Measurements from ENCODE around the gene RAD51B.

RAD51B gene

DNA sequence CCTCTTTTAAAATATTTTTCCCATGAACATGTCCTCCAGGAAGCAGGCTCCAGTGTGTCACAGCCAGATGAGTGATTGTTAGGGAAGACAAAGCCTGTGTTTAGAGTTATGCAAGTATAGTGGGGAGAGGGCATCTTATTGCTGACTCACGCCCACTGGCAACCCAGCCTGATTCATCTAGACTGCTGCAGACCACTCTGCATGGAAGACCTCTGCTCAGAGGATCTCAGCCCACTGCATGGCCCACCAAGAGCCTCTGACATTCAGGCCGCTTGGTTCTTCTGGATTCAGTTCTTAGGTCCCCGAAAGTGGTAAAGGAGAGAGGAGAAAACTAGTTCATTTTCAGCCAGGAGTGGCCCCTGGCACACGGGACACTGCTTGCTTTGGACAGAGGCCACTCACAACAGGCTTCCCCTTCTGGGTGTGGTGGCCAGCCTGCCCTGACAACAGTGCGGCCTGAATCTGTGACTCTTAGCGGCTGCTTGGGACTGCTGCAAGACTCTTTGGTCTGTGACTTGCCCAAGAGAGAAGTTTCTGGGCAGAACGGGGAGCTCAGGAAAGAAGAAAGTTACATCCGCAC, 707.0 kb downstream of the RAD51B start:
- no peak for DNase-seq (ENCODE audit: low spot score)

DNA sequence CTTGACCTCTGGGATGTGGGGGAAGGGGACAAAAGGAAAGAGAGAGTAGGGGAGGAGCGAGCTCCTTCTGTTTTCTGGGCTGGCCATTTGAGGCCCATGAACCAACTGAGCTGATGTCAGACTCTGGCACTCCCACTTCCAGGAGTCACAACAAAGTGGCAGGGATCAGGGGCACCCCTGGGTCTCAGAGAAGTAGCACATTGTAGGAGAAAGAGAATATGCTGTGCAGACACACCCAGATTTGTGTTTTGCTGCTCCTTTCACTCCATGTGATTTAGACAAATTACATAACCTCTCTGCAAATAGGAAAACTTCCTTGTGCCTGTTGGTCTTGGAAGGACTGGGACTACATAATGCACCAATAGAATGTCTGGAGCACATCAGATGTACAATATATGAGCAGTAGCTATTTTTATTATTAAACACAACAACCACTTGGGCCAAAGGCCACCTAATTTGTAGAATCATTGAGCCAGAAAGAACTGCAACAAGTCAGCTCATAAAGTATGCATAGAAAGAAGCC, 707.8 kb downstream of the RAD51B start:
- no peak for DNase-seq (ENCODE audit: low spot score)

DNA sequence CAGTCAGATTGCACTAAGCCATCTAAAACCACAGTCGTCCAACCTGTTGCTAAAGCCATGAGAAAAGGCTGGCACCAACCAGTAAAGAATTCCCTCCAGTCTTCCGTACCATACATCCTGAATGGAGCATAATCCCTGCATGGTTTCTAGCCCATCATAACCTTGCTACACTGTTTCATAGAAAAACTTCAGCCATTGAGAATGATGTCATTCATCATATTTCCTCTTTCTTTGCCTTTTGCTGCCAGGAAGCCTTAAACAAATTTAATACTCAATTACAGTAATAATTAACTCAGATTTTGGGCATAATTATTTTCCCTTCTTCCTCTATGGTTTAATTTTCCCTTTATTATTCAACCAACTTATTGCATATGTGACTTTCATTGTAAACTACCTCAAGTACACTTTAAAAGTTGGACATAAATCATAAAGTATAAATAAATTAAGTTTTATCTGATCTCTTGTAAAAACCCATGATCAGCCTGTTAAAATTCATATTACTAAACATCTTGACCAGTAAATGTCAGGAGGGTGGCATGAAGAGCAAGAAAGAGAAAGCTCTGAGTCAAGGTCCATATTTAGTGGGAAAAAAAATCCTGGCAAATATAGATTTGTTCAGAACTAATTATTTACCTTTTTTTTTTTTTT, 708.6 kb downstream of the RAD51B start:
- DNase-seq (ENCODE audit: low spot score) = no peak

DNA sequence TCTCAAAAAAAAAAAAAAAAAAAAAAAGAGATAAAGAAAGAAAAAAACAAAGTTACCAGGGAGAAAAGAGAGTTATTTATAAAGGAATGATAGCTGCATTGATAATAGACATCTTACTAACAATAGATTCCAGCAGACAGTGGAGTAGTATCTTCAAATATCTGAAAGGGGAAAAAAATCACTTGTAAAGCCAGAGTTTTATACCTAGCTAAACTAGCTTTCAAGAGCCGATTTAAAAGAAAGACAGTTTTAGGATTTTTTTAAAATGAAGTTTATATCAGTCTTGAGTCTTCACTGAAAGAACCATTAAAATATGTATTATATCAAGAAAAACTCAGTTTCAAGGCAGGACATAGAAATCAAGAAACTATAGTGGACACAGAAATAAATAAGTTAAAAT, 710.9 kb downstream of the RAD51B start:
- no peak for DNase-seq (ENCODE audit: low spot score)

DNA sequence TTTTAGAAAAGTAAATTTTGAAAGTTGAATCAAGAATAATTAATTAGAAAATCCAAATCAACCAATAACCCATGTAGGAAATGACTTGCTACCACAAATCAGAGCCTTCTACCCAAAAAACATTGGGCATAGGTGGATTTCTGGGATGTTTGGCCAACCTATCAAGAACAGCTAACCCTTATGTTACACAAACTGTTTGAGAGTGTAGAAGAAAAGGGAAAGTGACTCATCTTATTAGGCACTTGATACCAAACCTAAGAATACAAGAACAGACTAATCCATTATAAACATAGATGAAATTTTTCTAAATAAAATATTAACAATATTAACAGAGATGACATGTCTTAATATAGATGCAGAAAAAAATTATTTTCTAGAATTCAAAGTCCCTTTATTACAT, 712.9 kb downstream of the RAD51B start:
- DNase-seq (ENCODE audit: low spot score) = no peak

DNA sequence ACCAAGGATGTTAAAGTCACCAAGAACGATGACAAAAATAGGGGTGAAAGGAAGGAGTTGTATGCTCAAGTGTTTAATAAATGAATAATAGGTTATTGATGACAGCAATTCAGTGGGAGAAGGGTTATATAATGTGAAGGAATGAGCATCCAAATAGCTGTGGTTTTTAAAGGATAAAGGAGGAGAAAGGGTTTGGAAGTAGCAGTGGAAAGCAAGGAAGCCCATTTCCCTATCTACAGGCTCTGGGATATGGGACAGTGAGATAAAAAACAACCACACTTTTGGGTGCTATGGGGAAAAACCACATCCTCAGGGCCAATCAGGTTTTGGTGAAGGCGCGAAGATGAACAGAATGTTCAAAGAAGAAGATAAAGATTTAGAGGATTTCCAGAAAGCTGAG, 714.7 kb downstream of the RAD51B start:
- no peak for DNase-seq (ENCODE audit: low spot score)

DNA sequence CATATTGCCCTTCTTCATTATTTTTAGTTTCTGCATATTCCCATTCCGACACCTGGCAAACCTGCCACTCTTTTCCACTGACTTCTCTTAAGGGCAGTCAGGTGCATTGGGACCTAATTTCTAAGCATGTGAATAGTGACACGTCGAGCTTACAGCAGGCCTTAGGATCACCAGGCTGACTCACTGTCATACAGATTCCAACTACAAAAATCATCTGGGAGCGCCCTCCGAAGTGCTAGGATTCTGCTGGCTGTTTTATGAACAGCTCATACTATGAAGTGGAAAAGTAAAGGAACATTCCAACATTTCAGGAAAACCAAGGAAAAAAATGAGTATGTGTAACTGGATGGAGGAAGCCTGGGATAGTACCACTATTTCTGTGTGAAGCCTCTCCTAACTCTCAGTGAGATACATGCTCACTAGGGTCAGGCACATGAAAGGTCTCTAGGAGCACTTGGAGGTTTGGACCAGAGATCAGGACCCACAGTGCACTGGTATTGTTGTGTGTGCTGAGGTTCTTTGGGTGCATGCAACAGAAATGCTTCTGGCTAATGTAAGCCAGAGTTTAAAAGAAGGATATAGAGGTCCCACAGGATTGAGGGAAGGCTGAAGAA, 715.9 kb downstream of the RAD51B start:
- no peak for DNase-seq (ENCODE audit: low spot score)

DNA sequence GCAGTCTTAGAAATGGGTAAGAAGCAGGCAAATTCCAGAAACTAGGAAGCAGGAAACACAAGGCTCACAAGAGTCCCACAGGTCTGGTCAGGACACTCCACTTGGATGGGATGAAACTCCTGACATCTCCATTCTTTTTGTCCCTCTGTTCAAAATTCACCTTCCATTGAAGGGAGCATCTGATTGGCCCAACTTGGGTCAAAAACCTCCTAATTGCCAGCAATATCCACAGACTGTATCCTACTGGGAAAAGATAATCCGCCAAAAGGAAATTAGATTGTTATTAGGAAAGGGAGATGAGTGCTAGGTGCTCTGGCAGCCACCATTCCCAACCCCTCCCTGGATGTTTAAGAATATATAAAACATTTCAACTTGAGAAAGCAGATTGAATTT, 716.4 kb downstream of the RAD51B start:
- no peak for DNase-seq (ENCODE audit: low spot score)

DNA sequence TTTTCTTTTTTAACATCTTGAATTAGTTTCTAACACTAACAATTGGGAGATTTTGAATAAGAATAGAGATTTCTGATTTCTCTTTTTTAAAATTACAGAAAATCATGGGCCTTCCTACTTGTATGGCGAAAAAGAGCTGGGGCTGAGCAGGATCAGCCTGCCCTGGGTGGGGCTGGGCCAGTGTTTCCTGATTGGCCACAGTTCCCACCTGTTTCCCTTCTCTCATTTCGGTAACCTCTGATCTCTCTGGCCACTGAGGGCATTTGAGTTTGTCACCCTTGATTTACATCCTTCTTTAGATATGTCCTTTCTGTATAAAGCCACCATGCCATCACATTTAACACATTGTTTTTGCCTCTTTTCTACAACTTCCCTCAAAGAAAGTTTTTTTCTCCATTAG, 719.1 kb downstream of the RAD51B start:
- DNase-seq (ENCODE audit: low spot score) = no peak

DNA sequence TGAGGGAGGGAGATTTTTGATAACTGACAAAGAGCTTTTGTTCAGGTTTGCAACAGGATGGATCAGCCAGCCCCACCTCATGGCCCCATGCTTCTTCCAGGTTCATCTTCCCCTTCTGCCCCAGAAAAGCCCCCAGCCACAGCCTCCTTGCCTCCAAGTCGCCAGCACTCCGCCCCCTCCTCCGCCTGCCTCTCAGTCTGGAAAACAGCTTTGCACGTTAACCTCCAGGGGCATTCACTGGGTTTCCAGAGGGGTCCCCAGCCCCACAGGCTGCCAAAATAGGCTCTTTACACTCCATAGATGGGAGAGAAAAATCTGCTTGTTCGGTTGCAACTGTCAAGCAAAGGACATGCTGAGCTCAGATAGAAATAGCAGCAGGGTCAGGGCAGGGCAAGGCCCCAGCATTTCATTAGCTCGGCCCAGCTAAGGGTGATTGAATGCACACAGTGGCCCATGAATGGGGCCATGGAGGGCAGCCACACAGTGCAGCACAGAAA, 719.7 kb downstream of the RAD51B start:
- DNase-seq (ENCODE audit: low spot score) = no peak

DNA sequence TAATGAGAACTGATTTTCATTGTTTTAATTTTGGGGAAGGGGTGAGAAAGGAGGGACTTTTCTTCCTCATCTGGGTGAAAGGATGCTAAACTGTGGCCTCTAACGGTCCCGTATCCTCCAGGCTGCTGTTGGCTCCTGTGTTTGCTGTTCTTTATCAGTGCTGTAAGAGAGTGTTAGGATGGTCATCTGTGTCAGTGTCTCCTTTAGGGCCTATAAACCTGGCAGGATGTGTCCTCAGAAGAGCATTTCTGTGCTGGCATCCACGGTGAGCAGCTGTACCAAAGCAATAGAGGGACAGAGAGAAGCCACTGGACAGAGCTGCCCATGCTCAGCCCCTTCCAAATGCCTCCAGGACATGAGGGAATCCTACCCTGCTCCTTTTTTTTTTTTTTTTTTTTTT, 720.2 kb downstream of the RAD51B start:
- DNase-seq (ENCODE audit: low spot score) = no peak

DNA sequence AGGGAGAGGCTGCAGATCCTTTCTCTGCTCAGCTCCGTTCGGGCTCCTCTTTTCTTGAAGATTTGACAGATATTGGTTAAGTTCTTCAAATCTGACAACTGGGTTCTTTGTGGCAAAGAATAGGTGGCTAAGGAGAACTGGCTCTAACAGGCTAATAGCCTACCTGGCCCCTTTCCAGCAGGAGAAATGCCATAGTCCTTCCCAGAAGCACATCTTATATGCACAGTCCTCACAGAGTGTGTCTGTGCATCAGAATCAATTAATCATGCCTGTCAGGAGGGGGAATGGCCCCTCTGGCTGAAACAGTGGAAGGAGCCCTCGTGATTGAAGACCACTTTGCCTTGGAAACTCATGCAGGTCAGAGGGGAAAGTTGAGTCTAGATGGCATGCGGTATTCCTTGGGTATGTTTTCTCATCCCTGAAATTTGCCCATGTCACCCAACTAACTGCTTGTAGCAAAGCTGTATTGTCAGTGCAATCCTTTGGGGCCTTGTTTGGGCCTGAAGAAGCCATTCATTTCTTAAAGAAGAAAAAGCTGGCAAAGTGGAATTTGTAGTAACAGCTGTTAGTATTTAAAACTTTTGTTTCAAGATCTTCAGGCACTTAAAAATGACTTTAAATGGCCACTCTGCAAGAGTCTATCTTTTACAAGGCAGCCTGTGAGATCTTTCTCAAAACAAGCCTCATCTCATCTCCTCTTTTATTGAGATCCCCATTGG, 721.8 kb downstream of the RAD51B start:
- no peak for DNase-seq (ENCODE audit: low spot score)

DNA sequence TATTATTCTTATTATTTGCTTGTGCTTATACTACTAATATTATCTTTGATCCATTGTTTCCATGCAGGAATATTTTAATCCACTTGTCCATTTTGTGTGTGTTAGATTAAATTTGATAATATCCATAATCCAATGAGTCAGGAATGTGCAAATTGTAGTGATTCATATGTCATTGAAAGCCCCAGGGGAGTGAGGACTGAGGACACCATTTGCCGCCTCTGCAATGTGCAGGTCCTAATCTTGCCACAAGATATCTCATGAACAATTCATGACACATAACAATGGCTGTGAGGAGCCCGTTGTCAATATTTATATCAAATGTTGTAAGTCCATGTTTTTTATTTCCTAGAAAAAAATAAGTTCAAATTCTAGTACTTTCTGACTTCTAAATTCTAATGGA, 722.8 kb downstream of the RAD51B start:
- DNase-seq (ENCODE audit: low spot score) = no peak

DNA sequence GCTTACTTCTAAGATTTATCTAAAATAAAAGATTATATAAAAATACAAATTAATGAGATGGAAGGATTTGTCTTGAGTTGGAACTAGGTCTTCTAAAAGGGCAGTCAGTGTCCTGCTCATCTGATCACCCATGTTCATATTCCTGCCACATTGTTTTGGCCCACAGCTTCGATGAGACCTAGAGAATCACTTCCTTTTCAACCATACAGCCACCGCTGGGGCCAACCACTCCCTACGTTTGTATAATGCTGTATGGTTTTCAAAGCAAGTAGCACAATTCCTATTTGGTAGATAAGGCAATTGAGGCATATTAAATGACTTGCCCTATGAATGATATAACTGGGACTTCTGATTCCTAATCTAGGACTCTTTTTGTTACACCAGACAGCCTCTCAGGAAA, 723.9 kb downstream of the RAD51B start:
- DNase-seq (ENCODE audit: low spot score) = no peak

DNA sequence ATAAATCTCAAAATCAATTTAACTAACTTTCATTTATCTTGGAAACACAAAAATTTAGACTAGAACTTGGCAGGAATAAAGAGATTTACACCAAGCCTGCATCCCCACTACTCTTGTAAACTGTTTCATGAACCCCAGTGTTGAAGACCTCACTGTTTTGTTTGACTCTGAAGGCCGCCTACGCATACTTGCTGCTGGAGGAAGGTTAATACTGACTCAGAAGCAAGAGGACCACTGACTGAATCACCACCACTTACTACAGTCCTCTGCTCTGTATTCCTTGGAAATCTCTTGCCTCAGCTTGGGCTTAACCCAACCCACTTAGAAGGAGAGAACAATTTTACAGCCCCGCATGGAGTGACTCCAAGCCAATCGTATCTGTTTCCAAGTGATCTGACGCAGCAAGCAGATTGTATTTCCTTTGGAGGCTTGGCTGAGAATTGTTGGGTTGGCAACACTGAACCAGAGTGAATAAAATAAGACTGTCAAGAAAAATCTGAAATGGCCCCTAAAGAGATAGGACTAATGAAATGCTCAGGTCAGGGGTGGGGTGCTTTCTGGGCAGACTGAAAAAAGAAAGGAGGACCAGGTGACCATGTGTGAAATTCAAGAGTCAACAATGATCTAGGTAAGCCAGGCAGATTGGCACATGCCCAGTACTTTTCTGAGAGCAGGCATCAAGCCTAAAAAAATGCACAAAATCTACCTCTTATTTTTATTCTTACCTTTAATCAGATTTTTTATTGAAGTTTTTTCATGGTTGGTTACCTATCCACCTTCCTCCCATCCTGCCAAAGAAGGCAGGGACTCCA, 724.7 kb downstream of the RAD51B start:
- no peak for DNase-seq (ENCODE audit: low spot score)

DNA sequence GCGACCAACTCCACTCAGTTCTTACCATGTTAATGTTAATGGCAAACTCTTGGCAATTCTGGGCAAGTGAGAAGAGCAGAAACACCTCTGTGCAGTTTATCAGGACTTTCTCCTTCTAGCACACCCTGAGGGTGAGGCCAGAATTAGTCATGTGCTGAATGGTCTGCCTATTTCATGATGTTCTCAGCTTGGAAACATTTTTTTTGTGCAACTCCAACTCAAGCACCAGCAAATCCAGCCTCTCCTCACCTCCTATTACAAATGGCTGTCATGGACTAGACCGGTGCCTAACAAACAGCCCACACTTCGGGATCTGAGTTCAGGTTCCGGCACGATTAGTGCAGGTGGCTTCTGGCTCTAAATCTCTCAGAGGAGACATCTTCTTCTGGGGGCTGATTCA, 727.3 kb downstream of the RAD51B start:
- DNase-seq (ENCODE audit: low spot score) = no peak

DNA sequence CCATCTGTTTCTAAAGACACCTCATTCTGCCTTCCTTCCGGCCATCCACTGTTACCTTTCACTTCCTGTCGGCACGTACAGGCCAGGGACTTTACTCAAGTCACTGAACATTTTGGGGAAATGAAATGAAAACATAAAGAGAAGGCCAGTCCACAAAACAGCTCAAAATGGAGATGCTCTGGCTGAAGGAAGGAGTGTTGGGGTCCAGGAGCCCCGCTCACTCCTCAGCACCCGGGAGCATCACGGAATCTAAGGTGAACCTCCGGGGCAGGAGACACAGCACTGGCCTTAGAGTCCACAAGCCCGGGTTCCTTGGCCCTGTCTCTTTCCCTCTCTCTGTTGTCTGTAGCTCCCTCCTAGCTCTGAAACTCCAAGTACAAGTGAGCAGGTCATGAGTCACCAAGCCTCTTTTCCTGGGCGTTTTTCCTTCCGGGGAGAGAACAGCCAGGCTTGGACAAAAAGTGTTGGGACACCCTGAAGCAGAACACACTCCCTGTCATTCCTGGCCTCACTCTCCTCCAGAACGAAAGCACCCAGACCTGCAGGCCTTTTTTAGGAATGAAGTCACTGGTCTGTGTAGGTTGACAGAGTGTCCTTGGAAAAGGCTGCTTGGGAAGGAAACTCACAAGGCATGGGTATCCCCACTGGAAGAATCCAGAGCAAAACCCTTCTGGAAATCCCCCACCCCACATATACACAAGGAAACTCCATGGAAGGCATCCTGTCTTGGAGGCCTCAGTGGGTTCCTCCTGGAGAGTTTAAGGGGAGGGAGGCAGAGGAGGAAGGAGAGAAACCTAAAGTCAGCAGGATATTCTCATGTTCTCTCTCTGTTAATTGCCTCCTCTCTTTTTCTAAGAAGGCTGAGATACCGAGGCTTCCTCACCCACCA, 728.0 kb downstream of the RAD51B start:
- no peak for DNase-seq (ENCODE audit: low spot score)

DNA sequence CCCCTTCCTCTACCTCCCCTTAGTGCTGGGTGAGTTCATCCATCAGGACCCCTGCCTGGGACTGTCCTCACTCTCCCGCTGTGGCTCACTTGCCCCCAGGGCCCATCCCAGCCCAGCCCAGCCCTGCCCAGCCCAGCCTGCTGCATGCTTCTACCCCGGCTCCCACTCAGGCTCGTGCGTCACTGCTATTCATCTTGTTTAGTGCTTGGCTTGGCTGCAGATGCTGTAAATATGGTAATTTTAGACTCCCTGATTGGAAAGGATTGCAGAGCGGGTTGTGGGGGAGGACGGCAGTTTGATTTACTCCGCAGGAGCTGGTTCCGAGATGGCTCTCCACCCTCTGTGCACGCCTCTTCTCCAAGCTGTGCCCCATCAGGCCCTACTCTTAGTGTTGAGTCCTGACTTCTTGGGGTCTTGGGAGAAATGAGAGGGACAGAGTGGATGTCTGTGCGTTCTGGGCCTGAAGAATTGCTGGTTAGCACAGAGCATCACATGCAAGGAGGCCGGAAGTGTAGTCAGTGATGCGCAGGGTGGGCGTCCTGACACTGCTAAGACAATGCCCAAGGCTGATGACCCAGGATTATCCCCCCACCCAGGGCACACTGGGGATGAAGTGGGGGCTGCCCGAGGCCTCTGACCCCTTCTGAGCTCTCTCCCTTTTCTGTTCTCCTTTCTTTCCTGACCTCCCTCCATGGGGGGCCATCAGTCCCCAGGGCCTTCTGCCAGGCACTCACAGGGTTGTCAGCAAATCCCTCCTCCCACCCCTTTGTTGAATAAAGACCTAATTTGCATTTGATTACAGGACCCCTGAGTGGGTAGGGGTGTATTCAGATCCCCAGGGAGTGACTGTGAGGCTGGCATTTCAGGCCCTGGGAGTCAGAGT, 728.9 kb downstream of the RAD51B start:
- DNase-seq (ENCODE audit: low spot score) = no peak

DNA sequence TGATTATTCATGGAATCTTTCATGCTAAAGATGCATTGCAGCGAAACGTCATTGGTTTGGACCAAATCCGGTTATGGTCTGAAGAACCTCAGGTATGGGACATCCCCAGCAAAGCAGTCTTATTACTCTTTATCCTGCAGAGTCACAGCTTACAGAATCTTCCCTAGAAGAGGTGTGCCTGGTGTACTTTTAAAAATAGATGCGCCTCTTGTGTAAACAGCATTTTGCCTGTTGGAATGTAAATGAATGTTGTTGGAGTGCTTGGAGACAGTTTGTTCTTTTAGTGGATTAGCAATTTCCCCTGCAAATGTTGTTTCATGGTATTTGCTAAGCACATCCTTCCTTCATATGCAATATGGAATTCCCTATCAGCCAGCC, 730.7 kb downstream of the RAD51B start:
- DNase-seq (ENCODE audit: low spot score) = no peak

Measured in CD4-positive, alpha-beta T cell treated with Interleukin-6 at 100 ng/mL for 8 hours (primary cell).